CD8-positive, alpha-beta memory T cell (primary cell): ENCODE data around the gene MIPOL1. TPM values are rescaled to one million over a fixed set of nuclear protein-coding genes. Genes with fewer than 3 reads are reported as not detected.

Experiments used
- CTCF ChIA-PET: fragments of 350-600 bp; sonication (Branson Sonifier 250); formaldehyde crosslinking; loops from one replicate; lab custom pipeline; 2021; ENCODE audit warnings: antibody characterized with exemption; lab: Charles Lee
- POLR2A ChIA-PET: fragments of 350-600 bp; sonication (Branson Sonifier 250); formaldehyde crosslinking; loops from one replicate; lab custom pipeline; 2021; ENCODE audit warnings: antibody characterized with exemption; lab: Charles Lee
- DNase-seq, 5 donors: peaks; one replicate each; pipeline versions ENCODE4 v3.0.0 to v3.0.0-alpha.2; 2020 to 2022; ENCODE audit warnings: mixed read lengths in 1 of 5
- H3K27ac ChIP-seq: one replicate; pipeline ENCODE4 v1.7.0; 2013; ENCODE audit warnings: low read depth, mild to moderate bottlenecking, low read length, moderate library complexity
- H3K27me3 ChIP-seq: 2 replicates; pipeline ENCODE4 v1.7.0; 2013; ENCODE audit warnings: low read length, mild to moderate bottlenecking; ENCODE audit not compliant: insufficient read depth, poor library complexity, severe bottlenecking
- H3K36me3 ChIP-seq: 2 replicates; pipeline ENCODE4 v1.7.0; 2013; ENCODE audit warnings: mild to moderate bottlenecking, low read length, moderate library complexity; ENCODE audit not compliant: insufficient read depth
- H3K4me1 ChIP-seq: 2 replicates; pipeline ENCODE4 v1.7.0; 2013; ENCODE audit warnings: mild to moderate bottlenecking, low read length, moderate library complexity; ENCODE audit not compliant: insufficient read depth
- H3K4me3 ChIP-seq: 2 replicates; pipeline ENCODE4 v1.7.0; 2013; ENCODE audit warnings: mild to moderate bottlenecking, low read length
- H3K9me3 ChIP-seq: 2 replicates; pipeline ENCODE4 v1.7.0; 2013; ENCODE audit warnings: mild to moderate bottlenecking, low read length
- H3K27ac Mint-ChIP-seq, 8 donors: one replicate each; pipeline ENCODE4 v1.8.0; 2020 to 2021; ENCODE audit warnings: mixed read lengths in 8 of 8, mild to moderate bottlenecking in 6 of 8, inconsistent platforms in 3 of 8, moderate library complexity in 3 of 8
- H3K27me3 Mint-ChIP-seq, 2 donors: one replicate each; pipeline ENCODE4 v1.8.0; 2020 to 2021; ENCODE audit warnings: mixed read lengths in 2 of 2, mild to moderate bottlenecking in 1 of 2, moderate library complexity in 1 of 2
- H3K36me3 Mint-ChIP-seq, 3 donors: one replicate each; pipeline ENCODE4 v1.8.0; 2020 to 2021; ENCODE audit warnings: mixed read lengths in 3 of 3, inconsistent platforms in 1 of 3, mild to moderate bottlenecking in 1 of 3
- H3K4me1 Mint-ChIP-seq, 3 donors: one replicate each; pipeline ENCODE4 v1.8.0; 2020 to 2021; ENCODE audit warnings: mixed read lengths in 3 of 3, inconsistent platforms in 1 of 3, mild to moderate bottlenecking in 1 of 3
- H3K4me3 Mint-ChIP-seq, 7 donors: one replicate each; pipeline ENCODE4 v1.8.0; 2020 to 2021; ENCODE audit warnings: mixed read lengths in 7 of 7, mild to moderate bottlenecking in 6 of 7, moderate library complexity in 4 of 7, inconsistent platforms in 2 of 7
- H3K9me3 Mint-ChIP-seq, 5 donors: one replicate each; pipeline ENCODE4 v1.8.0; 2020 to 2022; ENCODE audit warnings: mixed read lengths in 5 of 5, mild to moderate bottlenecking in 3 of 5, moderate library complexity in 2 of 5, inconsistent platforms in 1 of 5
- polyA plus RNA-seq: library from polyadenylated mRNA; unstranded; fragments of 300-500 nt; fragmentation: Illumina TruSeq; gene quantifications from one replicate; pipeline ENCODE4 v1.2.3, GENCODE V29; 2021
- total RNA-seq, 2 experiments: library from RNA; stranded (reverse); gene quantifications; one replicate each; pipeline ENCODE4 v1.2.3, GENCODE V29; 2021

MIPOL1 gene
- total and polyA plus RNA-seq, 3 experiments from 2014 or later, result not detected

GRCh38 chr14:37262649-37263048, 64.9 kb downstream of the MIPOL1 start:
- H3K4me1 ChIP-seq, result no peaks in the 10 kb centered on the region
- POLR2A ChIA-PET, result no interaction called here
- CTCF ChIA-PET, result no interaction called here

GRCh38 chr14:37263656-37264236, 66.0 kb downstream of the MIPOL1 start:
- H3K9me3 Mint-ChIP-seq, result peaks cover 0 to 24% (median 0%) of the 10 kb centered on the region in 5 donors
- Histone ChIP-seq H3K27ac (no peak overlapping the region), H3K9me3 (no peaks in the 10 kb centered on the region), H3K4me3 (no peak overlapping the region), H3K27me3 (no peaks in the 10 kb centered on the region), H3K4me1 (no peaks in the 10 kb centered on the region), H3K36me3 (no peaks in the 10 kb centered on the region)
- no peaks in the 10 kb centered on the region for H3K36me3 Mint-ChIP-seq
- CTCF ChIA-PET, result no interaction called here
- POLR2A ChIA-PET, result no interaction called here
- no peak overlapping the region for H3K4me3 Mint-ChIP-seq
- no peak overlapping the region for H3K27ac Mint-ChIP-seq
- DNase-seq, result no peak
- peaks cover 0 to 2% of the 10 kb centered on the region in 2 donors for H3K27me3 Mint-ChIP-seq
- no peaks in the 10 kb centered on the region for H3K4me1 Mint-ChIP-seq

More at GRCh38 chr14:37262649-37263048, 64.9 kb downstream of the MIPOL1 start:
- no peak overlapping the region for H3K27ac ChIP-seq
- H3K27me3 ChIP-seq, result no peaks in the 10 kb centered on the region
- DNase-seq, result no peak
- H3K4me3 ChIP-seq, result no peak overlapping the region
- H3K4me1 Mint-ChIP-seq, result no peaks in the 10 kb centered on the region
- H3K4me3 Mint-ChIP-seq, result no peak overlapping the region
- H3K9me3 Mint-ChIP-seq, result peaks cover 0 to 24% (median 0%) of the 10 kb centered on the region in 5 donors
- no peak overlapping the region for H3K27ac Mint-ChIP-seq
- H3K27me3 Mint-ChIP-seq, result peaks cover 0 to 2% of the 10 kb centered on the region in 2 donors
- no peaks in the 10 kb centered on the region for H3K36me3 ChIP-seq
- H3K36me3 Mint-ChIP-seq, result no peaks in the 10 kb centered on the region
- H3K9me3 ChIP-seq, result no peaks in the 10 kb centered on the region

- Mint-ChIP-seq H3K4me3 (no peak overlapping the region), H3K27me3 (no peaks in the 10 kb centered on the region), H3K36me3 (no peaks in the 10 kb centered on the region), H3K4me1 (no peaks in the 10 kb centered on the region), H3K9me3 (peaks cover 0 to 22% (median 0%) of the 10 kb centered on the region in 5 donors), H3K27ac (no peak overlapping the region)
- H3K27ac ChIP-seq, result no peak overlapping the region
- DNase-seq, result no peak
- no peak overlapping the region for H3K4me3 ChIP-seq
- ChIA-PET POLR2A (no interaction called here), CTCF (no interaction called here)
- no peaks in the 10 kb centered on the region for H3K4me1 ChIP-seq
- no peaks in the 10 kb centered on the region for H3K27me3 ChIP-seq
- no peaks in the 10 kb centered on the region for H3K9me3 ChIP-seq
- no peaks in the 10 kb centered on the region for H3K36me3 ChIP-seq
Observed at GRCh38 chr14:37268788-37269187, 71.1 kb downstream of the MIPOL1 start.

GRCh38 chr14:37270629-37271028, 72.9 kb downstream of the MIPOL1 start:
- Histone ChIP-seq H3K4me3 (no peak overlapping the region), H3K27me3 (no peaks in the 10 kb centered on the region), H3K36me3 (no peaks in the 10 kb centered on the region), H3K27ac (no peak overlapping the region), H3K4me1 (no peaks in the 10 kb centered on the region), H3K9me3 (no peaks in the 10 kb centered on the region)
- no peak for DNase-seq
- no peak overlapping the region for H3K27ac Mint-ChIP-seq
- H3K36me3 Mint-ChIP-seq, result no peaks in the 10 kb centered on the region
- POLR2A ChIA-PET, result no interaction called here
- H3K4me3 Mint-ChIP-seq, result no peak overlapping the region
- no peaks in the 10 kb centered on the region for H3K27me3 Mint-ChIP-seq
- H3K9me3 Mint-ChIP-seq, result peaks cover 0 to 8% (median 2%) of the 10 kb centered on the region in 5 donors
- CTCF ChIA-PET, result no interaction called here
- H3K4me1 Mint-ChIP-seq, result no peaks in the 10 kb centered on the region

GRCh38 chr14:37272569-37272968, 74.8 kb downstream of the MIPOL1 start:
- no peaks in the 10 kb centered on the region for H3K4me1 ChIP-seq
- H3K27me3 Mint-ChIP-seq, result no peaks in the 10 kb centered on the region
- no peak for DNase-seq
- ChIA-PET POLR2A (no interaction called here), CTCF (no interaction called here)
- no peak overlapping the region for H3K27ac Mint-ChIP-seq
- no peaks in the 10 kb centered on the region for H3K36me3 Mint-ChIP-seq
- no peaks in the 10 kb centered on the region for H3K36me3 ChIP-seq
- no peak overlapping the region for H3K27ac ChIP-seq
- no peaks in the 10 kb centered on the region for H3K4me1 Mint-ChIP-seq
- no peak overlapping the region for H3K4me3 ChIP-seq
- H3K9me3 Mint-ChIP-seq, result peaks cover 0 to 3% (median 2%) of the 10 kb centered on the region in 5 donors
- H3K9me3 ChIP-seq, result no peaks in the 10 kb centered on the region
- no peaks in the 10 kb centered on the region for H3K27me3 ChIP-seq
- no peak overlapping the region for H3K4me3 Mint-ChIP-seq

DNA sequence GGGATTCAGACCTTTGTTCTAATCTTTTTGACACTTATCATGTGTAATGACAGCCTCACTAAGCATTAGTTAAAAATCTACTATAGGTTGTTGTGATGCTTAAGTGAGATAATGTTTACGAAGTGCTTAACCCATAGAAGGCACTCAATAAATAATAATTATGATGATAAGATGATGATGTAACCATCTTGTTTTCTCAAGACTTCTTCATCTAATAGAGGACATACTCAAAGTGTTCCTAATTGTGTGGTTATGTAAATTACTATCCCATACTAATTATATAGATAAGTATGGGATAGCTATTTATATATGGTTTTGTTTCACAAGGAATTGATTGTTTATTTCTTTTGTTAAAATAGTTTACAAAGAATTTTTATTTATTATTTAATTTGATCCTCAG, 76.9 kb downstream of the MIPOL1 start:
- H3K27ac Mint-ChIP-seq, result no peak overlapping the region
- H3K9me3 Mint-ChIP-seq, result peaks cover 0 to 3% (median 2%) of the 10 kb centered on the region in 5 donors
- H3K36me3 Mint-ChIP-seq, result no peaks in the 10 kb centered on the region
- Histone ChIP-seq H3K4me3 (no peak overlapping the region), H3K27ac (no peak overlapping the region), H3K9me3 (no peaks in the 10 kb centered on the region), H3K4me1 (no peaks in the 10 kb centered on the region), H3K27me3 (no peaks in the 10 kb centered on the region), H3K36me3 (no peaks in the 10 kb centered on the region)
- H3K4me3 Mint-ChIP-seq, result no peak overlapping the region
- no peaks in the 10 kb centered on the region for H3K27me3 Mint-ChIP-seq
- DNase-seq, result no peak
- H3K4me1 Mint-ChIP-seq, result no peaks in the 10 kb centered on the region
- POLR2A ChIA-PET, result no interaction called here
- CTCF ChIA-PET, result no interaction called here

DNA sequence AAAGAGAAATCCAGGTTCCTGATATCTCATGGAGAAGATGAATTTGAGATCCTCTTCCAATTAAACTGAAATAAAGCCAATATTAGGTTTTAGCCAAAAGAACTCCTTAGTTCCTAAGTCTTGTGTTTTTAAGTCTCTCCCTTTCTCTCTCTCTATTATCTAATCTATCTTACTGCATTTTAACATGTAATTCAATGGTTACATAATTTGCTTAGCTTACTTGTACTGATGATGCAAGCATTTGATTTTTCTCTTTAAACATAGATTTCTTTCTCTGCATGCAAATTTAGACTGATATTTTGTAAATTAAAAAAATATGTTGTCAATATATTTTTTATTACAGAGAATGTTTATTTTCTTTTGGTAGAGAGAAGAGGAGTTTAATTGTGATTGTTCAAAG, 78.2 kb downstream of the MIPOL1 start:
- H3K4me1 Mint-ChIP-seq, result no peaks in the 10 kb centered on the region
- Histone ChIP-seq H3K27me3 (no peaks in the 10 kb centered on the region), H3K27ac (no peak overlapping the region), H3K36me3 (no peaks in the 10 kb centered on the region), H3K4me3 (no peak overlapping the region), H3K4me1 (no peaks in the 10 kb centered on the region), H3K9me3 (no peaks in the 10 kb centered on the region)
- no peak for DNase-seq
- H3K9me3 Mint-ChIP-seq, result peaks cover 0 to 3% (median 2%) of the 10 kb centered on the region in 5 donors
- H3K4me3 Mint-ChIP-seq, result no peak overlapping the region
- CTCF ChIA-PET, result no interaction called here
- no peak overlapping the region for H3K27ac Mint-ChIP-seq
- POLR2A ChIA-PET, result no interaction called here
- no peaks in the 10 kb centered on the region for H3K36me3 Mint-ChIP-seq
- H3K27me3 Mint-ChIP-seq, result no peaks in the 10 kb centered on the region

DNA sequence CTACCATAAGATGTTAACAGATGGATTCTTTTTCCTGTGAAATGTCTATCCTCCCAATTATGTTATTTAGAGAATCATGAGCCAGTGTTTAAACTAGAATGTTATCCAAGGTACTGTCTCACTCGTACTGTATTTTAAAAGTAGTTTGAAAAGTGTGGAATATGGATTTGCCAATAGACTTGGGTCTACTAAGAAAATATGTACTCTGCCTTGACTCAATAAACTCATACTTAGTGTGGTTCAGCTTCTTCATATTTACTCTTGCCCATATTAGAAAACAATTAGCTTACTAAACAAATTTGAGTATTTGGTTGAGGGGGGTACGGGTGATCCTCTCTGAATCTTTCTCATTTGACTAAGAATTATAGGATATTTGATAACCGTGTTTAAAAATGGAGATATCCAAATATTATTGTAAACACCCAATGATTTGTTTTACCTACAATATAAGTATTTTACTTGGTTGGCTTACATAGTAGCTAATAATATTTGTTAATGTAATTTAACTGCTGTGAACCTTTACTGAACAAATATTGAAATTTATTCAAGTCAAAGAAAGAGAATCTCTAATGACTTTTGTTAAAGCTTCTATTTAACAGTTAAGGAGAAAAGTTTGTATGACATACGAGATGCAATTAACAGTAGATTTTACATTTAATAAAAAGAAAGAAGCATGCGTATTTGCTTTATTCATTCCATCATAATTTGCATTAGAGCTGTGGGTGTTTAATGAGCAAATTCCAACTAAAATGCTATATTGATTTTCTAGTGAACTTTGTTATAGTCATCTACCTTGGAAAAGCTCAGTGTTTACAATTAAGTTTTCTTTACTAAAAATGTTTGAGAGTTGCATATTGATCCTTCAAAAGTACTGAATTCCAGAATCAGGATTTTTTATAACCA, 81.2 kb downstream of the MIPOL1 start:
- POLR2A ChIA-PET, result no interaction called here
- Histone ChIP-seq H3K9me3 (no peaks in the 10 kb centered on the region), H3K4me3 (no peak overlapping the region), H3K27me3 (no peaks in the 10 kb centered on the region), H3K36me3 (no peaks in the 10 kb centered on the region), H3K4me1 (no peaks in the 10 kb centered on the region), H3K27ac (no peak overlapping the region)
- no peaks in the 10 kb centered on the region for H3K4me1 Mint-ChIP-seq
- H3K36me3 Mint-ChIP-seq, result no peaks in the 10 kb centered on the region
- DNase-seq, result no peak
- CTCF ChIA-PET, result no interaction called here
- H3K27ac Mint-ChIP-seq, result no peak overlapping the region
- H3K4me3 Mint-ChIP-seq, result no peak overlapping the region
- H3K9me3 Mint-ChIP-seq, result peaks cover 0 to 5% (median 3%) of the 10 kb centered on the region in 5 donors
- no peaks in the 10 kb centered on the region for H3K27me3 Mint-ChIP-seq
